Naive thymus-derived CD8-positive, alpha-beta T cell (primary cell): ENCODE measurements around the gene MRPL51. TPM values are rescaled to one million over a fixed set of nuclear protein-coding genes. Genes with fewer than 3 reads are reported as not detected.
"Not testable (repeated sequence)": the region's sequence is repeated elsewhere in the genome, so short reads cannot be mapped to it uniquely, and the experiment has no call there.

Experiments
- ATAC-seq, 2 donors: fragments of 150-1000 bp; cut with Tn5 transposase in 1 of 2; sonication (Bioruptor Pico), chemical (Tn5 transposase) in 1 of 2; 1 replicate in 1 of 2; 2 replicates in 1 of 2; pipeline ENCODE4 v1.10.0; 2021; ENCODE audit warnings: mild to moderate bottlenecking in 2 of 2, moderate library complexity in 2 of 2
- POLR2A ChIA-PET: fragments of 350-600 bp; sonication (Branson Sonifier 250); formaldehyde crosslinking; loops from one replicate; lab custom pipeline; 2021; ENCODE audit warnings: antibody characterized with exemption; lab: Charles Lee
- DNase-seq, 10 donors: peaks; one replicate each; pipeline versions ENCODE4 v3.0.0 to v3.0.0-alpha.2; 2020 to 2022
- H3K27ac Mint-ChIP-seq, 10 donors: one replicate each; pipeline ENCODE4 v1.8.0; 2020 to 2022; ENCODE audit warnings: mild to moderate bottlenecking in 10 of 10, mixed read lengths in 10 of 10, moderate library complexity in 4 of 10, inconsistent platforms in 1 of 10
- H3K27me3 Mint-ChIP-seq, 5 donors: one replicate each; pipeline ENCODE4 v1.8.0; 2021 to 2022; ENCODE audit warnings: mixed read lengths in 5 of 5
- H3K36me3 Mint-ChIP-seq, 3 donors: one replicate each; pipeline ENCODE4 v1.8.0; 2020 to 2022; ENCODE audit warnings: mixed read lengths in 3 of 3, mild to moderate bottlenecking in 2 of 3, inconsistent platforms in 1 of 3
- H3K4me1 Mint-ChIP-seq, 4 donors: one replicate each; pipeline ENCODE4 v1.8.0; 2021 to 2022; ENCODE audit warnings: mixed read lengths in 4 of 4
- H3K4me3 Mint-ChIP-seq, 10 donors: one replicate each; pipeline ENCODE4 v1.8.0; 2020 to 2022; ENCODE audit warnings: mild to moderate bottlenecking in 10 of 10, mixed read lengths in 10 of 10, moderate library complexity in 6 of 10, inconsistent platforms in 1 of 10
- H3K9me3 Mint-ChIP-seq, 9 donors: one replicate each; pipeline ENCODE4 v1.8.0; 2020 to 2022; ENCODE audit warnings: mixed read lengths in 9 of 9, mild to moderate bottlenecking in 3 of 9, inconsistent platforms in 1 of 9, moderate library complexity in 1 of 9
- polyA plus RNA-seq, 3 donors: library from polyadenylated mRNA; unstranded; fragments of 300-500 nt; fragmentation: Illumina TruSeq; gene quantifications; one replicate each; pipeline ENCODE4 v1.2.3, GENCODE V29; 2021
- total RNA-seq, 8 experiments: library from RNA in 2 of 8; stranded (reverse) in 2 of 8; gene quantifications; one replicate each; pipeline ENCODE4 v1.2.3 and lab custom pipeline; 2021 to 2026

Gene MRPL51
- total and polyA plus RNA-seq, 5 experiments from 2014 or later, result 71.6 to 230 (median 220) TPM

GRCh38 chr12:6476489-6476888 is 16.6 kb downstream of the MRPL51 start:
- peaks cover 0 to 4% (median 1%) of the 10 kb centered on the region in 4 donors for H3K4me1 Mint-ChIP-seq
- no peaks in the 10 kb centered on the region for H3K9me3 Mint-ChIP-seq
- no peak for DNase-seq
- no peak for ATAC-seq
- H3K27ac Mint-ChIP-seq, result peak overlapping the region in 1 of 10 donors; percentile 20
- H3K36me3 Mint-ChIP-seq, result no peaks in the 10 kb centered on the region
- H3K27me3 Mint-ChIP-seq, result peaks cover 0 to 2% (median 0%) of the 10 kb centered on the region in 5 donors
- POLR2A ChIA-PET, result interaction anchor here (0.6 kb wide), 1 partner anchor 12 kb away, joined by 4 read pairs; no protein-coding TSS in a partner anchor
- no peak overlapping the region for H3K4me3 Mint-ChIP-seq

DNA sequence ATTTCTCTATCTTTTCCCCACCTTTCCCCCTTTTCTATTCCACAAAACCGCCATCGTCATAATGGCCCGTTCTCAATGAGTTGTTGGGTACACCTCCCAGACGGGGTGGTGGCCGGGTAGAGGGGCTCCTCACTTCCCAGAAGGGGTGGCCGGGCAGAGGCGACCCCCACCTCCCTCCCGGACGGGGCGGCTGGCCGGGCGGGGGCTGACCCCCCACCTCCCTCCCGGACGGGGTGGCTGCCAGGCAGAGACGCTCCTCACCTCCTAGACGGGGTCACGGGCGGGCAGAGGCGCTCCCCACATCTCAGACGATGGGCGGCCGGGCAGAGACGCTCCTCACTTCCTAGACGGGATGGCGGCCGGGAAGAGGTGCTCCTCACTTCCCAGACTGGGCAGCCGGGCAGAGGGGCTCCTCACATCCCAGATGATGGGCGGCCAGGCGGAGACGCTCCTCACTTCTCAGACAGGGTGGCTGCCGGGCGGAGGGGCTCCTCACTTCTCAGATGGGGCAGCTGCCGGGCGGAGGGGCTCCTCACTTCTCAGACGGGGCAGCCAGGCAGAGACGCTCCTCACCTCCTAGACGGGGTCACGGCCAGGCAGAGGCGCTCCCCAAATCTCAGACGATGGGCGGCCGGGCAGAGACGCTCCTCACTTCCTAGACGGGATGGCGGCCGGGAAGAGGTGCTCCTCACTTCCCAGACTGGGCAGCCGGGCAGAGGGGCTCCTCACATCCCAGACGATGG is 17.7 kb downstream of the MRPL51 start:
- H3K9me3 Mint-ChIP-seq, ATAC-seq, POLR2A ChIA-PET, H3K36me3 Mint-ChIP-seq, H3K27me3 Mint-ChIP-seq, H3K4me3 Mint-ChIP-seq, H3K27ac Mint-ChIP-seq, DNase-seq: not testable (repeated sequence)
- H3K4me1 Mint-ChIP-seq, result peaks cover 6 to 11% (median 8%) of the 10 kb centered on the region in 4 donors

GRCh38 chr12:6472491-6472890 is 20.6 kb downstream of the MRPL51 start:
- Mint-ChIP-seq H3K27ac (peak overlapping the region in 3 of 10 donors; percentile 16 to 95 (median 34)), H3K27me3 (peaks cover 0 to 2% (median 0%) of the 10 kb centered on the region in 5 donors), H3K36me3 (peaks cover 0 to 7% (median 0%) of the 10 kb centered on the region in 3 donors), H3K4me1 (peaks cover 21 to 35% (median 33%) of the 10 kb centered on the region in 4 donors), H3K4me3 (peak overlapping the region in 1 of 10 donors; percentile 89), H3K9me3 (no peaks in the 10 kb centered on the region)
- no peak for ATAC-seq
- POLR2A ChIA-PET, result interaction anchor here (0.6 to 5.6 kb wide), 4 partner anchors 11 to 228 kb away, joined by 4 to 104 read pairs (median 79); partner anchors contain the start of genes GAPDH, MRPL51 and NCAPD2
- DNase-seq, result no peak

DNA sequence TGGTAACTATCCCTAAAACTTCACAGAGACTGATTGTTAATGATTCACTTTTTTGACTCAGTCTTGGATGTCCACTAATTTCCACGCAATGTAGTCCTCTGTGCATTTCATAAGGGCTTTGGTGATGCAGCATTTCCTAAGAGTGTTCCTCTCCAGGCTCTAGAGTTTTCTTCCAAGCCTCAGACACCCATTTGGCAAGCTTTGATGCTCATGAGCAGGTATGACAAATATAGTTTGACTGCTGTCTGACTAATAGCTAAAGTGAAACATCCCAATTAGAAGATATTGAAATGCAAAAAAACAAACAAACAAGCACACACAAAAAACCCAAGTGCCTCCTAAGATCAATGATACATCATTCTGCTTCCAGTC is 21.1 kb downstream of the MRPL51 start:
- peaks cover 0 to 12% (median 0%) of the 10 kb centered on the region in 3 donors for H3K36me3 Mint-ChIP-seq
- no peak for DNase-seq
- POLR2A ChIA-PET, result interaction anchor here (3.2 to 5.6 kb wide), 4 partner anchors 11 to 66 kb away, joined by 58 to 104 read pairs (median 94); partner anchors contain the start of genes CD27, GAPDH, MRPL51 and NCAPD2
- H3K4me1 Mint-ChIP-seq, result peaks cover 25 to 40% (median 38%) of the 10 kb centered on the region in 4 donors
- no peak for ATAC-seq
- H3K4me3 Mint-ChIP-seq, result peak overlapping the region in 7 of 10 donors; percentile 1 to 89 (median 47)
- peak overlapping the region in 8 of 10 donors; percentile 0 to 95 (median 10) for H3K27ac Mint-ChIP-seq
- H3K9me3 Mint-ChIP-seq, result no peaks in the 10 kb centered on the region
- H3K27me3 Mint-ChIP-seq, result peaks cover 0 to 2% (median 0%) of the 10 kb centered on the region in 5 donors

DNA sequence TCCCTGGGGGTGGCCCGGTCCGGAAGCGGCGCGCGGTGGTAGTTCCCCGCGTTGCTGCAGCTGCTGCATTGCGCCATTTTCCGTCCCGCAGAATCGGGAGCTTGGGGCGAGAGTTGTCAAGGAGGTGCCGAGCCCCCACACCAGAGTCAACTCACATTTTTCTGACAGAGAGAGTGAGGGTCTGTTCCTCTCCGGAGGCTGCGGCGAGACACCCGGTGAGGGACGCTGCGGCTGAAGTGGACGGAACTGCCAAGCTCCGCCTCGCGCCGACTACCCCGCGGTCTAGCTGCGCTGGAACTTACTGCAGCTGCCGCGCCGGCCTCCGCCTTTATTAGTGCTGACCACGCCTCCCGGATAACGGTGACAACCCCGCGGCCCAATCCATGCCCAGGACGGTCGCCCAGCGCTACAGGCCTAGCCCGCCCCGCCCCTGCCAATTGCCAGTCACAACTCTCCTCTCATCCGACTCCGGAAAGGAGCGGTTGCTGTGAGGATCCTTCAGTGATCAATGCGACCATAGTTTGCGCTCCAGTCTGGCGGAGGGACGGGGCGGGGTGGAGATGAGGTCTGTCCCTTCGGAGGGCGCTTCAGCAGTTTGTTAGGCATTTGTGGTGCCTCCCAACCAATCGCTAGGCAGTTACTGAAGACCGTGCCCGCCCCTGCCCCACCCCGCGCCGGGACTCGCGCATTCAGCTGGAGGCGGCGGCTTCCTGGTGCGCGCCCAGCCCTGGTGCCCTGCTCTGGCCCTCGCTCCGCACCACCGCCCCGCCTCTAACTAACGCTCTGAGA is 22.5 kb downstream of the MRPL51 start, which contains the start of gene VAMP1:
Gene VAMP1 (minus strand): TSS at position 303 of the 789 bp plus-strand sequence. CDS start 146 bp downstream, at position 157.
- peak within 1 kb of the TSS; percentile 78 to 96 (median 92) for H3K4me3 Mint-ChIP-seq
- peaks cover 0 to 26% (median under 1%) of the 10 kb centered on the region in 3 donors for H3K36me3 Mint-ChIP-seq
- ATAC-seq (peak; percentile 88), DNase-seq (peak; percentile 90 to 98 (median 95))
- H3K9me3 Mint-ChIP-seq, result no peaks in the 10 kb centered on the region
- H3K27me3 Mint-ChIP-seq, result peaks cover 0 to 2% (median 0%) of the 10 kb centered on the region in 5 donors
- peak within 1 kb of the TSS; percentile 82 to 98 (median 95) for H3K27ac Mint-ChIP-seq
- peaks cover 30 to 54% (median 52%) of the 10 kb centered on the region in 4 donors for H3K4me1 Mint-ChIP-seq
- POLR2A ChIA-PET, result interaction anchor here (0.5 to 5.6 kb wide), 39 partner anchors 9 to 366 kb away, joined by 3 to 104 read pairs (median 5); partner anchors contain the start of genes CD27, GAPDH, LPAR5 and MLF2

GRCh38 chr12:6469609-6470374 is 23.3 kb downstream of the MRPL51 start:
- Mint-ChIP-seq H3K27me3 (peaks cover 0 to 2% (median 0%) of the 10 kb centered on the region in 5 donors), H3K4me3 (peak overlapping the region; percentile 78 to 96 (median 92)), H3K36me3 (peaks cover 0 to 30% (median 3%) of the 10 kb centered on the region in 3 donors), H3K27ac (peak overlapping the region; percentile 82 to 98 (median 95)), H3K4me1 (peaks cover 33 to 61% (median 57%) of the 10 kb centered on the region in 4 donors), H3K9me3 (no peaks in the 10 kb centered on the region)
- no peak for ATAC-seq
- peak in 1 of 10 donors; percentile 29 for DNase-seq
- POLR2A ChIA-PET, result interaction anchor here (0.6 to 5.6 kb wide), 37 partner anchors 9 to 367 kb away, joined by 3 to 104 read pairs (median 5); partner anchors contain the start of genes CD27, GAPDH, LPAR5 and MLF2

DNA sequence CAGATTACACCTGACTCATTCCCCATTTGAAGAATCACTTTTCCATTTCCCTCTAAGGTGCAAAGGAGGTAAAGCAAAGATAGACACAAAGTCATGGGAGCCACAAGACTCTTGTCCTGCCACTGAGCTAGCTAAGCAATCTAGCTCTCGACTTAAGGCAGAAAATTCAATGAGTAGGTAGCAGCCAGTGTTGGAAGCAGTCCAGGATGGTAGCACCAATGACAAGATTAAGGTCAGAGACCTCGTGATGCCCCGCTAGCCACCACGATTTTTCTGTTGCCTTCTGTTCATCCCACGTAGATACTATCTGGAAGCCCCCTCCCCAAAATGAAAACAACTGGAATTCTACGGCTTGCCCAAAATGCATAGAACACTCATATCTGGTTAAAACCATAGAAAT is 24.0 kb downstream of the MRPL51 start:
- ATAC-seq (no peak), DNase-seq (no peak)
- Mint-ChIP-seq H3K27me3 (no peaks in the 10 kb centered on the region), H3K27ac (peak overlapping the region; percentile 82 to 98 (median 95)), H3K9me3 (no peaks in the 10 kb centered on the region), H3K4me3 (peak overlapping the region; percentile 78 to 96 (median 92)), H3K36me3 (peaks cover 3 to 37% (median 10%) of the 10 kb centered on the region in 3 donors), H3K4me1 (peaks cover 40 to 68% (median 64%) of the 10 kb centered on the region in 4 donors)
- POLR2A ChIA-PET, result interaction anchor here (2.4 to 5.6 kb wide), 8 partner anchors 16 to 135 kb away, joined by 7 to 104 read pairs (median 74); partner anchors contain the start of genes CD27, GAPDH, MRPL51 and NCAPD2

GRCh38 chr12:6468283-6468575 is 24.8 kb downstream of the MRPL51 start:
- POLR2A ChIA-PET, result interaction anchor here (1.6 to 5.6 kb wide), 6 partner anchors 15 to 134 kb away, joined by 5 to 104 read pairs (median 74); partner anchors contain the start of genes CD27, MRPL51, NCAPD2 and TAPBPL
- peak overlapping the region; percentile 41 to 98 (median 95) for H3K27ac Mint-ChIP-seq
- H3K4me3 Mint-ChIP-seq, result peak overlapping the region; percentile 78 to 96 (median 92)
- H3K9me3 Mint-ChIP-seq, result no peaks in the 10 kb centered on the region
- H3K27me3 Mint-ChIP-seq, result no peaks in the 10 kb centered on the region
- peaks cover 46 to 76% (median 73%) of the 10 kb centered on the region in 4 donors for H3K4me1 Mint-ChIP-seq
- DNase-seq, result no peak
- no peak for ATAC-seq
- H3K36me3 Mint-ChIP-seq, result peaks cover 3 to 45% (median 15%) of the 10 kb centered on the region in 3 donors

GRCh38 chr12:6467571-6468282 is 25.3 kb downstream of the MRPL51 start:
- not testable (repeated sequence) for DNase-seq, H3K9me3 Mint-ChIP-seq, H3K27me3 Mint-ChIP-seq, ATAC-seq
- Mint-ChIP-seq H3K4me1 (peaks cover 51 to 81% (median 78%) of the 10 kb centered on the region in 4 donors), H3K4me3 (peak overlapping the region in 9 of 10 donors; percentile 62 to 95 (median 92)), H3K27ac (peak overlapping the region; percentile 41 to 98 (median 95)), H3K36me3 (peaks cover 3 to 49% (median 15%) of the 10 kb centered on the region in 3 donors)
- POLR2A ChIA-PET, result interaction anchor here (0.6 to 5.6 kb wide), 7 partner anchors 15 to 134 kb away, joined by 5 to 104 read pairs (median 66); partner anchors contain the start of genes CD27, MRPL51, NCAPD2 and SCNN1A

DNA sequence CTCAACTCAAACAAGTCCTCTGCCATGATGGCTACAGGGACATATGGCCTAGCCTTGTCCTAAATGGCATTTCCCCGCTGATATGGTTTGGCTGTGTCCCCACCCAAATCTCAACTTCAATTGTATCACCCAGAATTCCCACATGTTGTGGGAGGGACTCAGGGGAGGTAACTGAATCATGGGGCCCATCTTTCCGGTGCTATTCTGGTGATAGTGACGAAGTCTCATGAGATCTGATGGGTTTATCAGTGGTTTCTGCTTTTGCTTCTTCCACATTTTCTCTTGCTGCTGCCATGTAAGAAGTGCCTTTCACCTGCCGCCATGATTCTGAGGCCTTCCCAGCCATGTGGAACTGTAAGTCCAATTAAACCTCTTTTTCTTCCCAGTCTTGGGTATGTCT is 26.3 kb downstream of the MRPL51 start:
- Mint-ChIP-seq H3K4me1 (peaks cover 60 to 91% (median 86%) of the 10 kb centered on the region in 4 donors), H3K4me3 (peak overlapping the region in 4 of 10 donors; percentile 28 to 78 (median 38)), H3K36me3 (peaks cover 3 to 55% (median 19%) of the 10 kb centered on the region in 3 donors), H3K27ac (peak overlapping the region; percentile 1 to 98 (median 95))
- DNase-seq, ATAC-seq, H3K27me3 Mint-ChIP-seq, H3K9me3 Mint-ChIP-seq: not testable (repeated sequence)
- POLR2A ChIA-PET, result interaction anchor here (0.6 to 25.3 kb wide), 10 partner anchors 21 to 97 kb away, joined by 3 to 1074 read pairs (median 10); partner anchors contain the start of genes CD27, MRPL51, NCAPD2 and SCNN1A
